Upper lobe of right lung (tissue), 1 donor: ENCODE data around the gene ASIC2. TPM values are rescaled to one million over a fixed set of nuclear protein-coding genes. Genes with fewer than 3 reads are reported as not detected.

Experiments
- ATAC-seq: fragments of 200-7000 bp; cut with Tn5 transposase; one replicate; pipeline ENCODE4 v1.9.1; 2020; ENCODE audit warnings: mild to moderate bottlenecking, moderate library complexity
- DNase-seq: peaks from one replicate; pipeline ENCODE4 v3.0.0-alpha.2; 2020
- H3K27ac ChIP-seq: fragments of 200-600 bp; one replicate; pipeline ENCODE4 v1.8.0; 2022
- H3K27me3 ChIP-seq: fragments of 200-600 bp; one replicate; pipeline ENCODE4 v1.8.0; 2022; ENCODE audit warnings: mild to moderate bottlenecking
- H3K36me3 ChIP-seq: fragments of 200-600 bp; one replicate; pipeline ENCODE4 v1.8.0; 2022
- H3K4me1 ChIP-seq: fragments of 200-600 bp; one replicate; pipeline ENCODE4 v1.8.0; 2022
- H3K4me3 ChIP-seq: fragments of 200-600 bp; one replicate; pipeline ENCODE4 v1.8.0; 2022; ENCODE audit warnings: mild to moderate bottlenecking
- H3K9me3 ChIP-seq: fragments of 200-600 bp; one replicate; pipeline ENCODE4 v1.8.0; 2022
- CTCF ChIP-seq: fragments of 200-600 bp; IDR thresholded peaks from one replicate; pipeline ENCODE4 v1.8.0; 2022; ENCODE audit warnings: antibody characterized with exemption
- intact Hi-C: fragments of 100-400 bp; cut with DNase I; formaldehyde crosslinking; loops from one replicate; pipeline ENCODE4 v1.11.0; 2022
- total RNA-seq: library from RNA; stranded (reverse); fragmentation: NEBNext Ultra II Directional; extraction: Animal tissue kit (Norgen Biotek cat#: 25700); gene quantifications from one replicate; pipeline ENCODE4 v1.2.1, GENCODE V29; 2021
- donor health status: DM: no; HTN: yes; CAD: no; lungs with severe emphysema.

ASIC2 gene
- total RNA-seq, 1 donor from 2014 or later, result not detected

- no peak for TF ChIP-seq CTCF
- Histone ChIP-seq H3K4me3 (no peak overlapping the region), H3K27me3 (peaks cover 5% of the 10 kb centered on the region), H3K36me3 (no peaks in the 10 kb centered on the region), H3K27ac (no peak overlapping the region), H3K9me3 (no peaks in the 10 kb centered on the region), H3K4me1 (no peaks in the 10 kb centered on the region)
- ATAC-seq, result no peak
- intact Hi-C loops, result no loop called here
- DNase-seq, result no peak
Observed at GRCh38 chr17:33310296-33310695, 17.2 kb upstream of the ASIC2 start.

GRCh38 chr17:33303254-33303653 is 10.2 kb upstream of the ASIC2 start:
- DNase-seq (no peak), ATAC-seq (no peak)
- Histone ChIP-seq H3K9me3 (no peaks in the 10 kb centered on the region), H3K4me1 (no peaks in the 10 kb centered on the region), H3K27ac (no peak overlapping the region), H3K27me3 (peaks cover 13% of the 10 kb centered on the region), H3K4me3 (no peak overlapping the region), H3K36me3 (no peaks in the 10 kb centered on the region)
- no peak for TF ChIP-seq CTCF
- intact Hi-C loops, result no loop called here

GRCh38 chr17:33302394-33302793 is 9.3 kb upstream of the ASIC2 start:
- H3K27ac ChIP-seq, result no peak overlapping the region
- DNase-seq, result no peak
- no peaks in the 10 kb centered on the region for H3K36me3 ChIP-seq
- peaks cover 13% of the 10 kb centered on the region for H3K27me3 ChIP-seq
- ATAC-seq, result no peak
- no peak overlapping the region for H3K4me3 ChIP-seq
- no peaks in the 10 kb centered on the region for H3K4me1 ChIP-seq
- TF ChIP-seq CTCF, result no peak
- H3K9me3 ChIP-seq, result no peaks in the 10 kb centered on the region
- intact Hi-C loops, result no loop called here

GRCh38 chr17:33300241-33300640 is 7.1 kb upstream of the ASIC2 start:
- Histone ChIP-seq H3K27me3 (peaks cover 26% of the 10 kb centered on the region), H3K36me3 (no peaks in the 10 kb centered on the region), H3K27ac (no peak overlapping the region), H3K4me3 (no peak overlapping the region), H3K9me3 (no peaks in the 10 kb centered on the region), H3K4me1 (no peaks in the 10 kb centered on the region)
- DNase-seq (no peak), ATAC-seq (no peak)
- no peak for TF ChIP-seq CTCF
- intact Hi-C loops, result no loop called here

DNA sequence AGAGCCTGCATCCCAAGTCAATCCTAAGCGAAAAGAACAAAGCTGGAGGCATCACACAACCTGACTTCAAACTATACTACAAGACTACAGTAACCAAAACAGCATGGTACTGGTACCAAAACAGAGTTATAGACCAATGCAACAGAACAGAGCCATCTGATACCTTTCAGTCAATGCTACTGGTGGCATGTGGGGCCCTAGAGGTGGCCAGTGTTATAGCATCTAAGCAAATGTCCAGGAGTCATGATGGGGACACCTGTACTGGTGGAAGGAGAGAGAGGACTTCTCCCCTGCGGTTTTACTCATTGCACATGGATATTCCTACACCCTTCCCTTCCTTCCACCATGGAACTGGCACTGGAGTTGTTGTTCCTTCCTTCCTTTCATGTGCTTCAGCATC is 6.0 kb upstream of the ASIC2 start:
- TF ChIP-seq CTCF, result no peak
- no peaks in the 10 kb centered on the region for H3K36me3 ChIP-seq
- H3K4me3 ChIP-seq, result no peak overlapping the region
- H3K4me1 ChIP-seq, result no peaks in the 10 kb centered on the region
- H3K27ac ChIP-seq, result no peak overlapping the region
- DNase-seq (no peak), ATAC-seq (no peak)
- peaks cover 29% of the 10 kb centered on the region for H3K27me3 ChIP-seq
- H3K9me3 ChIP-seq, result no peaks in the 10 kb centered on the region
- intact Hi-C loops, result no loop called here

GRCh38 chr17:33297643-33298042 is 4.5 kb upstream of the ASIC2 start:
- TF ChIP-seq CTCF, result no peak
- DNase-seq (no peak), ATAC-seq (no peak)
- Histone ChIP-seq H3K4me3 (no peak overlapping the region), H3K27ac (no peak overlapping the region), H3K36me3 (no peaks in the 10 kb centered on the region), H3K9me3 (no peaks in the 10 kb centered on the region), H3K27me3 (peaks cover 38% of the 10 kb centered on the region), H3K4me1 (no peaks in the 10 kb centered on the region)
- intact Hi-C loops, result no loop called here
